Thymus (tissue), 11 donors: ENCODE results near the gene KCNF1. TPM values are rescaled to one million over a fixed set of nuclear protein-coding genes. Genes with fewer than 3 reads are reported as not detected.
A peak's percentile ranks its signal among the peaks of the same experiment; 100 is the strongest.

ENCODE experiments used
- DNase-seq, 9 donors: peaks; one replicate each; pipeline ENCODE4 v3.0.0-alpha.2; 2013; ENCODE audit warnings: low spot score in 9 of 9, low read depth in 6 of 9, missing footprints in 1 of 9
- H3K27ac ChIP-seq, 2 donors: one replicate each; pipeline ENCODE4 v1.5.1; 2013; ENCODE audit warnings: control low read depth in 1 of 2, low read depth in 1 of 2, low read length in 1 of 2, mild to moderate bottlenecking in 1 of 2, moderate library complexity in 1 of 2
- H3K27me3 ChIP-seq, 2 donors: one replicate each; pipeline ENCODE4 v1.5.1; 2013; ENCODE audit warnings: low read length in 1 of 2; ENCODE audit not compliant: control insufficient read depth in 2 of 2, insufficient read depth in 1 of 2
- H3K36me3 ChIP-seq, 2 donors: one replicate each; pipeline ENCODE4 v1.5.1; 2013; ENCODE audit warnings: low read length in 1 of 2, mild to moderate bottlenecking in 1 of 2, moderate library complexity in 1 of 2; ENCODE audit not compliant: control insufficient read depth in 2 of 2, insufficient read depth in 2 of 2
- H3K4me1 ChIP-seq, 2 donors: one replicate each; pipeline ENCODE4 v1.5.1; 2013; ENCODE audit warnings: low read length in 2 of 2; ENCODE audit not compliant: control insufficient read depth in 2 of 2, insufficient read depth in 2 of 2
- H3K4me3 ChIP-seq, 2 donors: one replicate each; pipeline ENCODE4 v1.5.1; 2013; ENCODE audit warnings: low read length in 2 of 2, control low read depth in 1 of 2, mild to moderate bottlenecking in 1 of 2
- H3K9me3 ChIP-seq, 2 donors: one replicate each; pipeline ENCODE4 v1.5.1; 2013; ENCODE audit warnings: low read length in 1 of 2, mild to moderate bottlenecking in 1 of 2; ENCODE audit not compliant: control insufficient read depth in 2 of 2, insufficient read depth in 1 of 2
- WGBS: extraction: QIAGEN DNeasy Blood & Tissue Kit; methylation state at CpG from one replicate; pipeline ENCODE4 v1.1.7; 2013; 5-methylcytosine and 5-hydroxymethylcytosine counted together
- polyA plus RNA-seq: library from polyadenylated mRNA; stranded (reverse); fragments of 200-250 nt; gene quantifications from one replicate; pipeline ENCODE4 v1.2.3, GENCODE V29; 2013
- total RNA-seq: library from RNA; stranded (reverse); fragments of 120-200 nt; gene quantifications from one replicate; pipeline ENCODE4 v1.2.4, GENCODE V29; 2013
- donor health status: healthy.

KCNF1 gene
- total and polyA plus RNA-seq, 2 donors = 0.52 to 0.57 TPM

- Histone ChIP-seq H3K4me3 (no peak overlapping the region), H3K36me3 (no peaks in the 10 kb centered on the region), H3K9me3 (peaks cover 0 to 10% of the 10 kb centered on the region in 2 donors), H3K27me3 (peaks cover 39 to 56% of the 10 kb centered on the region in 2 donors), H3K27ac (no peak overlapping the region), H3K4me1 (peaks cover 11 to 41% of the 10 kb centered on the region in 2 donors)
- 91% methylated on average over 38 of the region's 38 CpGs for WGBS
- DNase-seq = no peak
Observed at GRCh38 chr2:10913501-10914271, 2.0 kb downstream of the KCNF1 start.

DNA sequence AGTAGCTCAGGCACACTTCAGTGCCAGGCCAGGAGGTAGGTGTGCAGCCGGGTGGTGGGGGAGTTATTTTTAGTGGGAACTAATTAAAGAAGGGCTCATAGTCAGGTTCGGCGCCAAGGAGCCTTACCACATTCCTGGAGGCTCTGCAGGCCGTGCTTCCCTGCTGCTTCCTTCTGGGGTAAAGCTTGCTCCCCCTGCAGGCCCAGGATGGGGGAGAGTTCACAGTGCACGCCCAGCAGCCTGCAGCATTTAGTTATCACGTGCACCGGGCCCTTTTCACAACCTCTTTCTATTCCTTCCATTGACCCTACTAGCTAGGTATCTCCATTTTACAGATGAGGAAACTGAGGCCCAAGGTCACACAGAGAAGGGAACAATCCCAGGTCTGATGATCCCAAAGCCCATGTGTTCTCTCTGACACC lies 2.5 kb downstream of the KCNF1 start:
- H3K36me3 ChIP-seq = no peaks in the 10 kb centered on the region
- WGBS = 44% methylated on average over 7 of the region's 7 CpGs
- peaks cover 15 to 47% of the 10 kb centered on the region in 2 donors for H3K4me1 ChIP-seq
- peaks cover 0 to 13% of the 10 kb centered on the region in 2 donors for H3K9me3 ChIP-seq
- H3K27me3 ChIP-seq = peaks cover 39 to 53% of the 10 kb centered on the region in 2 donors
- H3K27ac ChIP-seq = no peak overlapping the region
- no peak overlapping the region for H3K4me3 ChIP-seq
- DNase-seq = no peak

DNA sequence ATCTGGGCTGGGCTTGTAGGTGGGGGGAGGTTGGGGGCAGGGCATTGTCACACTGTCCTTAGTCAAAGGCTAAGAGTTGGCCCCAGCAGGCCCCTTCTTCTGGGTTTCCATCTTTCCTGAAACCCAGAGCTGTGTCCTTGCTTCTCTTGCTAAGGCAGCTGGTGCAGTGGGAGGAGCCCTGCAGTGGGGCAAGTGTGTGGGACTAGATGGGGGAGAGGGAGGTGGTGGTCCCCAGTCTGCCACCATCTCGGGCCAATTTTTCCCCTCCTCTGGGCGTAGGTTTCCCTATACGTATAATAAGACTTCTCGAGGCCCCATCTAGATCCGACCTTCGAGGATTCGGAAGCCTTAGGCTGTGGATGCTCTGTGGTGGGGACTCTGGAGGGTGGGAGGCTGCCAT lies 3.5 kb downstream of the KCNF1 start:
- peaks cover 24 to 57% of the 10 kb centered on the region in 2 donors for H3K4me1 ChIP-seq
- WGBS = 96% methylated on average over 7 of the region's 7 CpGs
- peaks cover 34 to 44% of the 10 kb centered on the region in 2 donors for H3K27me3 ChIP-seq
- H3K4me3 ChIP-seq = no peak overlapping the region
- H3K27ac ChIP-seq = no peak overlapping the region
- no peak for DNase-seq
- H3K36me3 ChIP-seq = no peaks in the 10 kb centered on the region
- H3K9me3 ChIP-seq = peaks cover 0 to 18% of the 10 kb centered on the region in 2 donors

DNA sequence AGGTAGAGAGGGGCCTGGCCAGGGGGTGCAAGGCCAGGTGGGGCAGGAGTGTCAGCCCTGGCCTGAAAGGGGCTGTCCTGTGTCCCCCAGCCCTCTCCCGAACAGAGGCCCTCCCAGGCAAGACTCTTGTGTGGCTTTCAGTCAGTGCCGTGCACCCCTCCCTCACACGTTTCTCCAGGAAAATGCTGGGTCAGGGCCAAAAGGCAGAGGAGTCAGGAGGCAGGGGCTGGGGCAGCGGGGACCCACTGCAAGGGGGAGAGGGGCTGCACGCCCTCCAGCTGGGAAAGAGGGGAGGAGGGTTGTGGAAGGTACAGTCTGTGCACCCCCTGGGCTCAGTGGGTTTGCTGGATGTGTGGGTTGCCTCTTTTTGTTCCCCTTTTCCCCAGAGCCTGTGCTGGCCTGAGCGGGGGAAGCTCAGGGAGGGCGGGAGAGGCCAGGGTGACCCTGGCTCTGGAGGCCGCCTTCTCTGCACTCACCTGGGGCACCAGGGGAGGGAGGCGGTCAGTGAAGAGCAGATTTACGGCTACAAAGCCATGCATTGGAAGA lies 4.1 kb downstream of the KCNF1 start:
- no peak for DNase-seq
- Histone ChIP-seq H3K36me3 (no peaks in the 10 kb centered on the region), H3K4me3 (no peak overlapping the region), H3K27ac (no peak overlapping the region), H3K9me3 (peaks cover 0 to 18% of the 10 kb centered on the region in 2 donors), H3K4me1 (peaks cover 29 to 63% of the 10 kb centered on the region in 2 donors), H3K27me3 (peaks cover 31 to 38% of the 10 kb centered on the region in 2 donors)
- 90% methylated on average over 10 of the region's 10 CpGs for WGBS

- Histone ChIP-seq H3K4me3 (no peak overlapping the region), H3K27ac (peak overlapping the region in 1 of 2 donors; percentile 78), H3K4me1 (peaks cover 27 to 69% of the 10 kb centered on the region in 2 donors), H3K36me3 (no peaks in the 10 kb centered on the region), H3K27me3 (peaks cover 20 to 27% of the 10 kb centered on the region in 2 donors), H3K9me3 (peaks cover 0 to 18% of the 10 kb centered on the region in 2 donors)
- peak in 1 of 9 donors; percentile 55 for DNase-seq
- WGBS = 72% methylated on average over 6 of the region's 6 CpGs
Observed at GRCh38 chr2:10916953-10917352, 5.2 kb downstream of the KCNF1 start.

DNA sequence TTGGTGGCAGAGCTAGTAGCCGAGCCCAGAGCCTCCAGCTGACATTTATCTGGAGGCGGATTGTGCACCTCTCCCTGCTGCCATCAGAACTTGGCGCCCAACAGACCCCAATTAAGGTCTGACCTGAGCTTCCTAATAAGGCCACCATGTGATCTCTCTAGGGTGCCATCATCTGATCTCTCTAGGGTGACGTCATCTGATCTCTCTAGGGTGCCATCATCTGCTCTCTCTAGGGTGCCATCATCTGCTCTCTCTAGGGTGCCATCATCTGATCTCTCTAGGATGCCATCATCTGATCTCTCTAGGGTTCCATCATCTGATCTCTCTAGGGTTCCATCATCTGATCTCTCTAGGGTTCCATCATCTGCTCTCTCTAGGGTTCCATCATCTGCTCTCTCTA lies 6.2 kb downstream of the KCNF1 start:
- Histone ChIP-seq H3K4me1 (peaks cover 23 to 77% of the 10 kb centered on the region in 2 donors), H3K4me3 (no peak overlapping the region), H3K9me3 (peaks cover 0 to 18% of the 10 kb centered on the region in 2 donors), H3K27ac (no peak overlapping the region), H3K36me3 (no peaks in the 10 kb centered on the region), H3K27me3 (peaks cover 10 to 19% of the 10 kb centered on the region in 2 donors)
- DNase-seq = no peak
- 99% methylated on average over 4 of the region's 4 CpGs for WGBS

- no peak for DNase-seq
- peak overlapping the region in 1 of 2 donors; percentile 83 for H3K27ac ChIP-seq
- 92% methylated on average over 20 of the region's 20 CpGs for WGBS
Observed at GRCh38 chr2:10918661-10919409, 7.1 kb downstream of the KCNF1 start.

GRCh38 chr2:10919410-10919770 lies 7.7 kb downstream of the KCNF1 start:
- no peak overlapping the region for H3K4me3 ChIP-seq
- WGBS = 96% methylated on average over 9 of the region's 9 CpGs
- H3K27ac ChIP-seq = peak overlapping the region in 1 of 2 donors; percentile 83
- DNase-seq = no peak
- H3K36me3 ChIP-seq = no peaks in the 10 kb centered on the region
- peaks cover 23 to 79% of the 10 kb centered on the region in 2 donors for H3K4me1 ChIP-seq
- H3K9me3 ChIP-seq = peaks cover 0 to 18% of the 10 kb centered on the region in 2 donors
- H3K27me3 ChIP-seq = peaks cover 0 to 4% of the 10 kb centered on the region in 2 donors

More at GRCh38 chr2:10918661-10919409, 7.1 kb downstream of the KCNF1 start:
- H3K4me3 ChIP-seq = no peak overlapping the region
- peaks cover 23 to 79% of the 10 kb centered on the region in 2 donors for H3K4me1 ChIP-seq
- H3K9me3 ChIP-seq = peaks cover 0 to 18% of the 10 kb centered on the region in 2 donors
- H3K27me3 ChIP-seq = peaks cover 3 to 10% of the 10 kb centered on the region in 2 donors
- H3K36me3 ChIP-seq = no peaks in the 10 kb centered on the region
